ENCODE measurements around the gene SLC37A2.

The SLC37A2 gene

GRCh38 chr11:125071846-125072217 is 8.7 kb downstream of the SLC37A2 start:
- DNase-seq, result no peak

GRCh38 chr11:125072218-125072960 is 9.3 kb downstream of the SLC37A2 start:
- no peak for DNase-seq

GRCh38 chr11:125072961-125073590 is 10.0 kb downstream of the SLC37A2 start:
- DNase-seq, result no peak

GRCh38 chr11:125073616-125074483 is 10.7 kb downstream of the SLC37A2 start:
- DNase-seq, result no peak

- no peak for DNase-seq
Observed at GRCh38 chr11:125074511-125075241, 11.6 kb downstream of the SLC37A2 start.

GRCh38 chr11:125075242-125075625 is 12.1 kb downstream of the SLC37A2 start:
- DNase-seq, result no peak

GRCh38 chr11:125075900-125076317 is 12.8 kb downstream of the SLC37A2 start:
- no peak for DNase-seq

GRCh38 chr11:125076378-125076945 is 13.4 kb downstream of the SLC37A2 start:
- no peak for DNase-seq

- DNase-seq, result no peak
Observed at GRCh38 chr11:125078016-125078415, 14.9 kb downstream of the SLC37A2 start.

- no peak for DNase-seq
Observed at GRCh38 chr11:125078516-125079140, 15.5 kb downstream of the SLC37A2 start.

GRCh38 chr11:125079151-125079877 is 16.2 kb downstream of the SLC37A2 start:
- DNase-seq, result no peak

- DNase-seq, result no peak
Observed at GRCh38 chr11:125079878-125080530, 16.9 kb downstream of the SLC37A2 start.

GRCh38 chr11:125080531-125080911 is 17.4 kb downstream of the SLC37A2 start:
- no peak for DNase-seq

- DNase-seq, result no peak
Observed at GRCh38 chr11:125081098-125081798, 18.1 kb downstream of the SLC37A2 start.

GRCh38 chr11:125082040-125082439 is 18.9 kb downstream of the SLC37A2 start:
- DNase-seq, result no peak

GRCh38 chr11:125082611-125083311 is 19.7 kb downstream of the SLC37A2 start:
- DNase-seq, result no peak

GRCh38 chr11:125083312-125084056 is 20.4 kb downstream of the SLC37A2 start:
- DNase-seq, result no peak

GRCh38 chr11:125084057-125084416 is 20.9 kb downstream of the SLC37A2 start:
- no peak for DNase-seq

- DNase-seq, result no peak
Observed at GRCh38 chr11:125084761-125085231, 21.7 kb downstream of the SLC37A2 start.

All from NCI-H748 treated with DMSO at 0.1 percent for 48 hours (cell line).